Mesothelial cell of epicardium (in vitro differentiated cells): Measurements from ENCODE around the gene ACVR2B. TPM values are rescaled to one million over a fixed set of nuclear protein-coding genes. Genes with fewer than 3 reads are reported as not detected.
A peak's percentile ranks its signal among the peaks of the same experiment; 100 is the strongest.

Experiments
- DNase-seq, 2 experiments: peaks; one replicate each; pipeline ENCODE4 v3.0.0; 2021; ENCODE audit warnings: low spot score in 2 of 2; ENCODE audit not compliant: unreplicated experiment in 2 of 2
- H3K27ac Mint-ChIP-seq: 2 replicates; pipeline ENCODE4 v1.8.0; 2021; ENCODE audit warnings: mixed read lengths
- H3K27me3 Mint-ChIP-seq: 2 replicates; pipeline ENCODE4 v1.8.0; 2021; ENCODE audit warnings: low read depth, mixed read lengths
- H3K36me3 Mint-ChIP-seq: 2 replicates; pipeline ENCODE4 v1.8.0; 2021; ENCODE audit warnings: mixed read lengths
- H3K4me1 Mint-ChIP-seq: 2 replicates; pipeline ENCODE4 v1.8.0; 2021; ENCODE audit warnings: mixed read lengths
- H3K4me3 Mint-ChIP-seq: 2 replicates; pipeline ENCODE4 v1.8.0; 2021; ENCODE audit warnings: mild to moderate bottlenecking, moderate library complexity, mixed read lengths
- H3K9me3 Mint-ChIP-seq: 2 replicates; pipeline ENCODE4 v1.8.0; 2021; ENCODE audit warnings: mixed read lengths
- CTCF ChIP-seq: fragments of 200-600 bp; sonication (generic); IDR thresholded peaks from one replicate; pipeline ENCODE4 v1.5.0; 2021; ENCODE audit warnings: antibody characterized with exemption; ENCODE audit not compliant: unreplicated experiment
- total RNA-seq: library from RNA; stranded (reverse); gene quantifications from 3 replicates; pipeline ENCODE4 v1.2.1, GENCODE V29; 2021

Gene ACVR2B
- total RNA-seq, 1 donor from 2014 or later: 50.4 TPM

- no peaks in the 10 kb centered on the region for H3K9me3 Mint-ChIP-seq
- no peak for DNase-seq
- H3K4me3 Mint-ChIP-seq: no peak overlapping the region
- H3K27me3 Mint-ChIP-seq: no peaks in the 10 kb centered on the region
- H3K27ac Mint-ChIP-seq: no peak overlapping the region
- H3K36me3 Mint-ChIP-seq: peaks cover 4% of the 10 kb centered on the region
- TF ChIP-seq CTCF: no peak
- H3K4me1 Mint-ChIP-seq: no peaks in the 10 kb centered on the region
Observed at GRCh38 chr3:38489766-38490165, 36.1 kb downstream of the ACVR2B start.

DNA sequence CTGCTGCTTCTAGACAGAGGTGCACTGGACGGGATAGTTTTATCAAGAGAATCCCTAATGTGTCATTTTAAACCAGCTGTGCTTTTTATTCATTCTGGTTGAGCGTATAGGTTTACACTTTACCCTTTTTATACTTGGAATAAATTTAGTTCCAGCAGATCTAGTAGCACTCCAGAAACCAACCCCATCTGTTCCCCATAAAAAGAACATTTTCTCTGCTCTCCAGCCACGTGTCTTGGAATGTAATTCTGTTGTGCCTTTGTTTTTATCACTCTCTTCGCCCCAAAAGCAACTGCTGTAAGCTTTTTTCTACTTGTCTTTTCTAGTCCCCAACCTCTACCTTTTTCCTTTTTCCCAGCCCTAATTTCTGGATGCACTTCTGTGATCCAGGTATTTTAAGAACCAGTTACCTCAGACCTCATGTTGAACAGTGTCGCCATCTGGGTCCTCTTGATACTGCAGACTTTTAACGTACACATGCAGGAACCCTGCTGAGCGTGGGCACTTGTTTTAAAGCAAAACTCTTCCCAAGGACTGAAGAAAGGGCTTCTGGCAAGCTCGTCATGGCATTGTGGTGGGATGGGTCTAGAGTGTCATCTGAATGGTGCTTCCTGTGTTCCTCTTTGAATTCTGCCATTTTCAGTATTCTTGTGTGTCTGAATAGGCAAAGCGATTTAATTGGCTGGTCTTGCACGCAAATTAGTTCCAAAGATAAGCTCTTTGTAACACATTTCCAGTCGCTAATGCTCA, 36.8 kb downstream of the ACVR2B start:
- Mint-ChIP-seq H3K4me3 (no peak overlapping the region), H3K27me3 (no peaks in the 10 kb centered on the region), H3K4me1 (no peaks in the 10 kb centered on the region), H3K36me3 (no peaks in the 10 kb centered on the region), H3K9me3 (no peaks in the 10 kb centered on the region), H3K27ac (peak overlapping the region; percentile 7)
- DNase-seq: no peak
- TF ChIP-seq CTCF: no peak

GRCh38 chr3:38491215-38491614, 37.5 kb downstream of the ACVR2B start:
- DNase-seq: no peak
- Mint-ChIP-seq H3K27me3 (no peaks in the 10 kb centered on the region), H3K36me3 (no peaks in the 10 kb centered on the region), H3K27ac (no peak overlapping the region), H3K9me3 (no peaks in the 10 kb centered on the region), H3K4me3 (no peak overlapping the region), H3K4me1 (no peaks in the 10 kb centered on the region)
- TF ChIP-seq CTCF: no peak

GRCh38 chr3:38493031-38493430, 39.3 kb downstream of the ACVR2B start:
- Mint-ChIP-seq H3K9me3 (no peaks in the 10 kb centered on the region), H3K27ac (no peak overlapping the region), H3K4me1 (peaks cover 6% of the 10 kb centered on the region), H3K4me3 (no peak overlapping the region), H3K36me3 (no peaks in the 10 kb centered on the region), H3K27me3 (no peaks in the 10 kb centered on the region)
- no peak for DNase-seq
- no peak for TF ChIP-seq CTCF

DNA sequence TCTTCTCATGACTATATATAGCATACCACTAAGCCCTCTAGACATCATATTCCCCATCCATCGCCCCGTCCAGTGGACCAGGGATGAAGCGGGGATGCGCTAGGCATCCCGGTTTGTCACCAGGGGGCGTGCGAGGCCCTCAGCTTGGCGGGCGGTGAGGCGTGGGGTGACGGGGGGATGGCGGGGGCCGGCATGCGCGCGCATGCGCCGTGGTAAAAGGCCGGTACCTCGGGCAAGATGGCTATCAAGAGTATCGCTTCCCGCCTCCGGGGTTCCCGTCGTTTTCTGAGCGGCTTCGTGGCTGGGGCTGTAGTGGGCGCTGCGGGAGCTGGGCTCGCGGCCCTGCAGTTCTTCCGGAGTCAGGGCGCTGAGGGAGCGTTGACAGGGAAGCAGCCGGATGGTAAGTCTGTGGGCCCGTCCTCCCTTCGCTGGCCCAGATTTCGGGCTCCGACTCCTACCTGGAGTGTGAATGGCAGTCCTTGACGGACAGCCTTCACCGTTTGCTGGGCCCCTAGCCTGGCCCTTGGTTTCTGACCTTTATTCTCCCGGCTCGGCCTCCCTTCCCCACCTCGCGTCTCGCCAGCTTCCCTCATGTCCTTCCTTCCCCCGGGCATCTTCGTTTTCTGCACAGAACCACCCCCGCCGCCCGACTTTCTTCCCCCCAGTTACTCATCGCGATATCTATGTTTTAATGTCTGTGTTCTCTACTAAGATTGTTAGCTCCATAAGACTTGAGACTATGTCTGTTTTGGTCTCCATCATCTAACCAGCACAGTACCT, 42.6 kb downstream of the ACVR2B start, which contains the start of gene EXOG:
Gene EXOG (plus strand): TSS at position 210 of the 780 bp plus-strand sequence. CDS start 28 bp downstream, at position 238.
- Mint-ChIP-seq H3K4me1 (peaks cover 6% of the 10 kb centered on the region), H3K27me3 (no peaks in the 10 kb centered on the region), H3K36me3 (peaks cover 1% of the 10 kb centered on the region), H3K4me3 (peak within 1 kb of the TSS; percentile 88), H3K9me3 (no peaks in the 10 kb centered on the region), H3K27ac (peak within 1 kb of the TSS; percentile 84)
- peak; percentile 96 to 97 for DNase-seq
- TF ChIP-seq CTCF: peak; percentile 76
